Middle frontal gyrus (tissue), 1 donor: ENCODE measurements around the gene SMG6.
"Not testable (repeated sequence)": the region's sequence is repeated elsewhere in the genome, so short reads cannot be mapped to it uniquely, and the experiment has no call there.

Experiments
- DNase-seq: peaks from one replicate; pipeline ENCODE4 v3.0.0-alpha.2; 2015; ENCODE audit warnings: low spot score; ENCODE audit errors: extremely low spot score

The SMG6 gene

DNA sequence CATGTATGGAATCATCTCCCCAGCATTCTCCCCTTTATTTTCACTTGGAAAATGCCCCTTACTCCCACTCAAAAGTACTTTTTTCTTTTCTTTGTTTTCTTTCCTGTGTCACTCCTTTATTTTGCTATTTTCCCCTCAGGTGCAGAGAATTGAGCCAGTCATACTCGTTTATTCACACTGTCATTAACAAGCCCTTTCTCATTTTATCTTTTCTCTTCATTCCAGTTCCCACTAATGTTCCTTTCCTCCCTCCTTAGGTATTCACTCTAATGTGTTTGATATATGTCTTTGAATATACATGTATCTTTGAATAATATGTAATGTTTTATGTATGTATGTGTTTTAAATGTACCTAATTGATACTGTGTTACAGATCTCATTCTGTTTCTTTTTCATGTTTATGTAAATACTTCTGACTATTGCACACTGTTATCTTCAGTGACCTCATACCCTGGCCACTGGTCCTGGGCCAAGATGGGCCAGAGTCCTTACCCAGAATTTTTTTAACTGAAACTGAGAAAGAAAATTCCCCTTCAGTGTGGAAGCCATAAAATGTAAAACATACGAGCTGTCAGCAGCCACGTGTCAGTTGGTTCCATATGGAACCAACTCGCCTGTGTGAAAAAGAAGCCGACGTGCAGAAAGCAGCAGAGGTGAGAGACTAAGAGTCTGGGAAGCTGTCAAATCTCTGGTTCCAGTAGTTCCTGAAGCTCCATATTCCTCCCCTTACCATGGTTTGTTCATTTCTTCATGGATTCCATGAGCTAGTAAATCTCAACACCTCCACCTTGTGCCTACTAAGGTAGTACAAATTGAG, 6.0 kb upstream of the SMG6 start:
- peak; percentile 6 for DNase-seq

DNA sequence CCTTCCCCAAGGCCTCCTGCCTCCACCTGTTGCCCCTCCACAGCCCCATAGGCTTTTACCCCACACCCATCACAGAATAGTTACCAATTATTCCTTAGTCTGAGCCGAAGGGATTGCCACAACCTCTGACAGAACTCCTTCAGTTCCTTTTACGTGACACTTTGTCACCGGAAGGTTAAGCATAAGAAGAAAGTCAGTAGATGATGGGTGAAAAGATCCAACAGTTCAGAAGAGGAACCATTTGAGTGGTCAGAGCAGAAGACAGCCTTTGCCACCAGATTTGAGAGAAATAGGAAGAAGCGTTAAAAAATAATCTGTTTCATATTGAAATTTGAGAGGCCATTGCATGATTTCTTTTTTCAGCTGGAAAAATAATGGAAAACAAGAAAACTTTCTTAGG, 1.3 kb upstream of the SMG6 start:
- DNase-seq, result no peak

DNA sequence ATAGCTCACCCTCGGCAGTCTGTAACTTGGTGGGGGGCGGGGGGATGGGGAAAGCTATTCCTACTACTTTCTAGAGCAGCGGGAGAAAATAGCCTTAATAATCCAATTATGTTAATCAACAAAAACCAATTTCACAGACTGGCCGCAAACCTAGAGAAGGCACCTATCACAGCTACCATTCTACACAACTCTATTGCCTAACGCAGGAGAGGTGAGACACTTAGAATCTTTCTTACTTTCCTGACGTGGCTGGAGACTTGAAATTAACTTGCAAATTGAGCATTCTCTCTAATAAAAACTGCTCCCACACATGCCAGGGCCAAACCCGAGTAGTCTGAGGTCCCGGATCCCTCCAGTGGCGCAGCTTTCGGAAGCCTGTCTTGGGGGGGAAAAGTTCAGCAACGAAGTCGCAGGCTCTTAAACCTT, 794 bp downstream of the SMG6 start:
- DNase-seq, result no peak

DNA sequence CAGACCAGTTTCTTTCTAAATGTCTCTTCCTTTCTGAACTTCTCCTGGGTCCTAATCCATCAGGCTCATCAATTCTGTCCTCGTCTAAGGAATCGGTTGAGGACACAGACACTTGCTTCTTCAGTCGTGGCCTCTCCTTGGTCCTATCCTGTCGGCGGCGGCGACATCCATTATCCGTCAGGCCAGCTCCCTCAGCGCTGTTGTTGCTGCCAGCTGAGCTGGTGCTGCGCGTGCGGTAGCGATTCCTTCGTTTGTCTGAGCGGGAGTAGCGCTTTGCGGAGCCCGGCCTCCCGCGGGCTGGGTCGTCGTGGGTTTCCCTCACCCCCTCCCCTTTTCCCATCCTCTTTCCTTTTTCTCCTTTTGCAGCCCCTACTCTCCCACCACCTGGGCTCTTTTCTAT, 3.8 kb downstream of the SMG6 start:
- DNase-seq, result no peak

DNA sequence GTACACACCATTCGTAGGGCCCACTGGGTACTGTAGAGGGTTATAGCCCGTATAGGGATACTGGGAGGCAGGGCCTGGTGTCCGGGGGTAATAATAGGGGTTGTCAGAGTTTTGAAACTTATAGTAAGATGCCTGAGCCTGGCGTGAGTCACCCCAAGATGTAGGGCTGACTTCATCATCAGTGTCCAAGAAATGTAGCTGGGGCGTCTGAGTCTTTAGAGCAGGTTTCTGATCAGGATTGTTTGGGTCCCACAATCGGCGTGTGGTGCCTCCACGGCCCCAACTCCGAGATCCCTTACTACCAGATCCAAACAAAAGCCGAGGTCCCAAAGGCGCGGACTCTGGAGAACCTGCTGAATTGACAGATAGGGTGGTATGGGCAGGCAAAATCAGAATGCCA, 4.4 kb downstream of the SMG6 start:
- DNase-seq, result no peak

DNA sequence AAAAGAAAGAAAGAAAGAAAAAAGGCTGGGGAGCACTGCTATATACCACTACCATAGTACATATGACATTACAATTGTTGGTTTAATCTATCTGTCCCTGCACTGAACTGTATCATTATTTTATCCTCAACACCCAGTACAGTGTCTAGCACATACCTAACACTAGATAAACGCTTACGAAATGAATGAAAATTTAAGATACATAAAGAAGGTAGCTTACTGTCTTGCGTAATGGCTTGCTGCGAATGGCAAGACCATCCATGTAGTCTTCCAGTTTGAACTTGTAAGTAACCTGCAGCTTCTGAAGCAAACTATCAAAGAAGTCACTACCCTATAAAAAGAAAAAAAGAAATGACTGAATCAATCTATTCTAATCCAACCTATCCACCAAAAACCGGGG, 6.6 kb downstream of the SMG6 start:
- no peak for DNase-seq

DNA sequence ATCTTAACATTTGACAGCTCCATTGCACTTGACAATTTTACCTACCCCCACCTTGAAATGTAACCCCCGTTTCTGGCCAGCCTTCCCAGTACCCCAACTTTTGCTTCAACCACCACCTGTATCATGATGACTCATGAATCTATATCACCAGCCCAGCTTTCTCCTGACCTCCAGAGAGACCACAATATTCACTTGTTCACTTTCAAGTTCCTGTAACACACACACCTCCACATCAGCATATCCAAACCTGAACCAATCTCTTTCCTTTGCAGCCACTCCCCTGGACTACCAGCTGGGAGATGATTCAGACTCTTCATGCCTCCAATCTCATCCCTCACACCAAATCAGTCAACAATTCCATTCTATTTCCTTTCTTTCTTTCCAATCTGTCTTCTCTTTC, 8.0 kb downstream of the SMG6 start:
- no peak for DNase-seq

DNA sequence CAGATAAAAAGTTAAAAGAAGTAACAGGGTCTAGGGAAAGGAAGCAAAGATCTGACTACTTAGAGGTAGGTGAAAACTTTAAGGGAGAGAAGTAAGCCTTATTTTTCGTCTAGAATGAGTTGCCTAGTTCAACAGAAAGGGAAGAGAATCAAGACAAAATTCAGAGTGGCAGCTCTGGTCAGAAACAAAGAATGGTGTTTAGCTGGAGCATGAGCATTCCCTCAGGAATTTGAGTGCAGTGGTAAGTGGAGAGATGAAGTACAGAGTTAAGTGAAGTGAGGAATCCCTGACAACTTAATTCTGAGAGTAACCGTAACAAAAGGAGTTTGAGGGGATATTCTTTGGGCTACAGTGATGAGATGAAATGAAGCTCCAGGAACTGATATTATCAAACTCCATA, 11.5 kb downstream of the SMG6 start:
- DNase-seq, result no peak

DNA sequence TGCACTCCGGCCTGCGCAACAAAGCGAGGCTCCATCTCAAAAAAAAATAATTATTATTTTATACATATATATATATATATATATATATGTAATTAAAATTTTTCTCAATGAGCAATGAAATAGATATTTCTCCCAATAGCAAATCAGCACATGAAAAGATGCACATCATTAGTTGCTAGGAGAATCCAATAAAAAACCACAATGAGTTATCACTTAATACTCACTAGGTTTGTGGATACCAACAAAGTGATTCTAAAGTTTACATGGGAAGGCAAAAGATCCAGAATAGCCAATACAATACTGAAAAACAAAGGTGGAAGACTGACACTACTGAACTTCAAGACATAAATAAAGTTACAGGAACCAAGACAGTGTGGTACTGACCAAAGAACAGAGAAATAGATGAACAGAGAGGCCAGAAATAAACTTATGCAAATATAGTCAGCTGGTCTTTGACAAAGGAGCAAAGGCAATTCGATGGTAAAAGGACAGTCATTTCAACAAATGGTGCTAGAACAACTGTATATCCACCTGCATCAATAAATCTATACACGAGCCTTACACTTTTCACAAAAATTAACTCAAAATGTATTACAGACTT, 13.6 kb downstream of the SMG6 start:
- DNase-seq, result no peak

DNA sequence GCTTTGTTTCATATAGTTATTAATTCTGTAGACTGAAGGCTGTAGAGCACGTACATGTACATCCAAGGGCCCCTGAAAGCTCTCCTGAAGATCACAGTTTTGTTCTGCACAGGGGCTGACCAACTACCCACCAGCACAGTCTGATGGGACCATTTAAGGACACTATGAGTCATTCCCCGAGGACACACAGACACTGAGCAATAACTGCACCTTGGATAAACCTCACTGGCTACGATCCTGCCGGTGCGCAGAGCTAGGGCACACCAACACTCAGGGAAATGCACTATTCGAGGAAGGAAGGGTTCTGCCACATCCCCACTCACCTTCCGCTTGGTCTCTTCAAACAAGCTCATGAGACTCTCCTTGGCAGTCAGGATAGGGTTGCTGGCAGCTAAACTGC, 20.3 kb downstream of the SMG6 start:
- no peak for DNase-seq

DNA sequence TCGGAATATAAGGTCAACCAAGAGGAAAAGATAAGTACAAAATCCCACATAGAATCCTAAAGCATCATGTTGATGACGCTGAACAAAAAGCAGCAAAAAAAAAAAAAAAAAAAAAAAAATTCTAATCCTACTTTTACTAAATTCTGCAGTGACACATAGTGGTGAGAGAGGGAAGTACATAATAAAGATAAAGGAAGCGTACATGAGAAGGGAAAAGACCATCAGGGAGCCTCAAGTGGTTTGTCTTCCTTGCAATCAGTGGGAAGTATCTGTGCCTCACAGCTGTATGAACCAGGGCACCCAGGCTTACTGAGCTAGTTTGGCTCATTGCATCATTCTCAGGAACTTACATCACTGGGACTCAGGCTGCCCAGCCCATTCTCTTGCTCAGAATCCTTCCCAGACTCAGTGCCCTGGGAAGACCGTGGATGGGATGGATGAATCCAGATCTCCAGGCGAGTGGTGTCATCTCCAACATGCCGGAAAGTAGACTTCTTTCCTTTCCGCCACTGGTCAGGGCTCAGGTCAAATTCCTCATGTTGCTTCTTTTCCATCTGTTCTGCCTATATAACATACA, 21.2 kb downstream of the SMG6 start:
- peak; percentile 9 for DNase-seq

DNA sequence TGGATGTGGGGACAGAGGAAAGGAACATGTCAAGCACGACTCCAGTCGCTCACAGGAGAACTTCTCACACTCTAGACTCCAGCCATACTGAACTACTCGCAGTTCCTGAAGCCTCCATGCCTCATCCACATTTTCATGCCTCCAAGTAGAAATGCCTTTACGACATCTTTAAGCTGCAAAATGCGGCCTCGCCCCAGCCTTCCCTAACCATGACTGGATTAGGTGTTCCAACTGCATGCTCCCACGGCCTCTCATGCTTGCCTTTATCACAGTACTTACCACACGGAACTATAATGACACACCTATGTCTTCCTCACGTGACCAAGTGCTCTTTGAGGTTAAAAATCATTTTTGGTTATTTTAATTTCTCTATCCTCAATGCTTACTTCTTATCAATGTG, 23.9 kb downstream of the SMG6 start:
- DNase-seq, result no peak

DNA sequence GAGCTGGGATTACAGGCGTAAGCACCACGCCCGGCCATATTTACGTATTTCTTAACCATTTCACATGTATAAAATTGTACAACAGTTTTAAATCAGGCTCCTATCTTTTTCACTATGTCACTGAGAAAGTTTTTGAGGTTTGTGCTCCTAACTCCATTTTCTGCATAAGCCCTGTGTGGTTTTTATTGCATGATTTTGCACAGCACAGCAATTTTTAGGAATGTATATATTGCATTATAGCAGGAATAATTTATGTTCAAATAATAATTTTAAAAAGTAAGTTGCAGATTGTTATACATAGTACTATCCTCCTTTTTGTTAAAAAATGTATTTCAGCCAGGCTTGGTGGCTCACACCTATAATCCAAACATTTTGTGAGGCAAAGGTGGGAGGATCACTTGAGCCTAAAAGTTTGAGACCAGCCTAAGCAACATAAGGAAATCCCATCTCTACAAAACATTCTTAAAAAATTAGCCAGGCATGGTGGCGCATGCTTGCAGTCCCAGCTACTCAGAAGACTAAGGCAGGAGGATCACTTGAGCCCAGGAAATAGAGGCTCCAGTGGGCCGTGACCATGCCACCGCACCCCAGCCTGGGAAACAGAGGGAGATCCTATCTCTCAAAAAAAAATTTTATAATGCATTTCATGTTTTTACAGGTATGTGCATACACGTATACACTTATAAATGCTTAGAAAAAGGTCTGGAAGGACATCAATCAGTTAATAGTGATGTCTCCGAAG, 26.0 kb downstream of the SMG6 start:
- DNase-seq, result no peak

DNA sequence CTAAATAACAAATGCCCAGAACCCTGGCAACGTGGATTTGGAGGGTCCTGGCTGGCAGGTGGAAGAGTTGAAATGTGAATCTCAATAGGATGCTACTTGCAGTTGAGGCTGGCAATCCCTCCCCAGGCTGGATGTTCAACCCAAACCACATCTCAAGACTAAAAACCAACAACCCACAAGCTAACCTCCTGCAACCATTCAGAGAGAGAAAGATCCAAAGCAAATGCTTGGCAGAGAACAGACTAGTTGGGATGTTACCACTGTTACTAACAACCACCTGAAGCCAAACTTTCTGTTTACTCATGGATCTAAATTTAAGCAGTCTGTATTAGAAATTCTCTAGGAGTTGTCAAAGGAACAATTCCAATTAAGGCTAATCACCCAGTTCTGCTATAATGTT, 27.9 kb downstream of the SMG6 start:
- no peak for DNase-seq

DNA sequence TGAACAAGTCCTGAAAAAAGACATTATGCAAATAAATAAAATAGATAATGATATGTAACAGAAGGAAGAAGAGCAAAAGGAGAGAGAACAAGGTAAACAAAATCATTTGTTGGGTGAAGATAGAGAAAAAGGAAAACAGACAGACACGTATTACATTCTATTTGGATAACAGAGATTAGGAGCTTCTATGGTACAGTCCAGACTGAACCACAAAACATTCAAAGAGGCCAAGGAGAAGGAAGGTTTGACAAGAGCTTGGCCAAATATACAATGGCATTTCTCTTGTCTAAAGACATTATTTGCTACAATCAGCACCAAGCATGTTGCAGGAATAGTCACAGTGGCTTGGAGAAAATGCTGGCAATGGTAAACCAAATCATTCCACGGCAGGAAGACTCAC, 29.2 kb downstream of the SMG6 start:
- DNase-seq, result no peak

DNA sequence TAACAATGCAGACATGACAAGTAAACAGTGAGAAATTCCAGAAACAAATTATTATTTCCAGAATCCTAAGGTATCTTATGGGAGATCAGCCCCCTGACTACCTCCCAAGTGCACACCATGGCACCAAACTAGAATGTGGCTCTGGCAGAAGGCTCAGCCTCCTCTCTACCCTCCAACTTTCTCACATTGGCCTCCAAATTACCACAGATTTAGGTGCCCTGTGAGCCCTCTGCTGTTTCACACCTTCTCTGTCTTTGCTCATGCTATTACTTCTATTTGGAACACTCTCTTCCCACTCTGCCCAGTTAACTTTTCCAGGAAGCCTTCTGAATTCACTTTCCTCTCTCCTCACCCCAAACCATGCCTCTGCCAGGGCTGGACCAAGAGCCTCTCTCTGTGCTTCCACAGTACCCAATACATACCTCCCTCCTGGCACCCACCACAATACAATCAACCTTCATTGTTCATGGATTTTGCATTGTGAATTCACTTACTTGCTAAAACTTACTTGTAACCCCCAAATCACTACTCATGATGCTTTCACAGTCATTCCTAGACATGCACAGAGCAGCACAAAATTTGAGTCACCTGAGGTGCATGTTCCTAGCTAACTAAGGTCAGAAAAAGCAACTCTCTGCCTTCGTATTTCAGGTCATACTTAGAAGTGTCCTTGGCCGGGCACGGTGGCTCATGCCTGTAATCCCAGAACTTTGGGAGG, 31.4 kb downstream of the SMG6 start:
- no peak for DNase-seq

DNA sequence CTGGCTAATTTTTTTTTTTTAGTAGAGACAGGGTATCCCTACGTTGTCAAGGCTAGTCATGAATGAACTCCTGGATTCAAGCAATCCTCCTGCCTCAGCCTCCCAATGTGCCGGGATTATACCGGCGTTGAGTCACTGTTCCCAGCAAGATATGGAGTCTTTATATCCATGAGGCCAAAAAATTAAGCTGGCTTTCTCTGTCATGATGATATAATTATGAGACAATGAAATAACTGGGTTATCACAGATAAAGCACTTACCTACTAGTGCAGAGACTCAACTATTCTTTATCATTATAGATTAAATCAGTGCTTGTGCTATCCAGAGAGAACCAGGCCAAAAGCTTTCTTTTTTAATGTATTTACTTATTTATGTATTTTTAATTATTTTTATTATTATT, 36.2 kb downstream of the SMG6 start:
- no peak for DNase-seq

DNA sequence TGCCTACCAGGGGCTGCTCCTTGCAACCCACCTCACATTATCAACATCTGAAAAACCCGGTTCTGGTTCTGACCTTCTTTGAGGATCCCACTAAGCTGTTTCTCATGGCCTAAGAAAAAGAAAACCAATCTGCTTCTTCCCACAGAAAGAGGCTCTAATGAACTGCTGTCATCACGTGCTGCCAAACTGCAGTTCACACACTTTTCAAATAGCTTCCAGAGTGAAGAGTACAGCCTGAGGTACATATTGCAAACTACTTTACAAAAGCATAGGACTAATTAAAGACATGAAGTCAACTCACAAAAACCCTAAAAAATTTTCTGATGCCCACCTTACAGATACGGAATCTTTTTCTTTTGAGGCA, 36.7 kb downstream of the SMG6 start:
- DNase-seq, result no peak

DNA sequence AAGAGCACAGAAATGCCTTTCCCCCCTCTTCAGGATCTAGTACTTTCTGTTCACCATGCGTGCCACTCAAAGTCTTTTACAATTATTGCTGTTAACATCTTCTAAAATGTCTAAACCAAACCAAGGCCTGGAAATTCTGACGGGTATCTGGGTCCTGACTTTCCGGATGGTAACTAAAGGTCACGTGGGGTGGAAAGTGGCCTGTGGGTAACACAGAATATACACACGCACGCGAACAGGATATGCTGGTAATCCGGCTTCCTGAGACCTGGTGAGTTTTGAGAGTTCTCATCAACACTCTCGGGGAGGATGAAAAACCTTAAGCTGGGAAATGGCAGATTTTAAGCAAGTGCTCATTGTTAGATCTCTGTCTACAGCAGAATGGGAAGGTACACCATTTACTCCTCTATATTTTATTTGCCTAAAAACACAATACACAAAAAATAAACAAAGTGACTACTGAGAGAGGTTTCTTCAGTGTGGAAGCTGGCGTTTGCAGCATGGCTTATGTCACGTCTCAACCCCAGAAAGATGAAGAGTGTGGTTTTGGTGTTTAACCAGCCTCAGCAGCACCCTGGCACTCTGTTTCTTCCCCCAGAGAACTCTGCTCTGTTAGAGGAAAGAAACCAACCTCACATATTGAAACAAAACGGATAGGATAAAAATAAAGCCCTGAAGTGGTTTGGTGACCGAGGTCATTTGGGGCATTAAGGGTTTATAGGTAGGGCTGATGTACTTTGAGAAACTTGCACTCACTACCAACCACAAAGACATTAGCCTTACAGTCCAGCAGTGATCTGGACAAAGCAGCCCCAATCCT, 37.3 kb downstream of the SMG6 start:
- DNase-seq, result no peak

DNA sequence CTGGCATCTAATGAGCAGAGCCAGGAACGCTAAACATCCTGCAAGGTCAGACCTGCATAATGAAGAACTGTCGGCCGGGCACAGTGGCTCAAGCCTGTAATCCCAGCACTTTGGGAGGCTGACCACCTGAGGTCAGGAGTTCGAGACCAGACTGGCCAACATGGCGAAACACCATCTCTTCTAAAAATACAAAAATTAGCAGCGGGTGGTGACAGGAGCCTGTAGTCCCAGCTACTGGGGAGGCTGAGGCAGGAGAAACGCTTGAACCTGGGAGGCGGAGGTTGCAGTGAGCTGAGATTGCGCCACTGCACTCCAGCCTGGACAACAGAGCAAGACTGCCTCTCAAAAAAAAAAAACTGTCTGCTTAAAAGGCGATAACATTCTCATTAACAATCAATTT, 38.4 kb downstream of the SMG6 start:
- not testable (repeated sequence) for DNase-seq
